CD4-positive, alpha-beta T cell treated with Interleukin-15 for 1 hour (primary cell): Measurements from ENCODE around the gene HTR1D.
"Not testable (repeated sequence)": the region's sequence is repeated elsewhere in the genome, so short reads cannot be mapped to it uniquely, and the experiment has no call there.

ENCODE experiments used
- DNase-seq: peaks from one replicate; pipeline ENCODE4 v3.0.0-alpha.2; 2020

The HTR1D gene

GRCh38 chr1:23216771-23217420 is 406 bp downstream of the HTR1D start:
- DNase-seq, result no peak

- DNase-seq, result no peak
These were observed 1.4 kb downstream of the HTR1D start for GRCh38 chr1:23215751-23216449.

GRCh38 chr1:23215291-23215690 is 2.0 kb downstream of the HTR1D start:
- DNase-seq, result no peak

- no peak for DNase-seq
These were observed 2.7 kb downstream of the HTR1D start for GRCh38 chr1:23214640-23215039.

- DNase-seq, result no peak
These were observed 5.3 kb downstream of the HTR1D start for GRCh38 chr1:23211955-23212354.

GRCh38 chr1:23210963-23211362 is 6.3 kb downstream of the HTR1D start:
- DNase-seq, result no peak

GRCh38 chr1:23210351-23210785 is 6.9 kb downstream of the HTR1D start:
- no peak for DNase-seq

- DNase-seq, result no peak
These were observed 7.5 kb downstream of the HTR1D start for GRCh38 chr1:23209770-23210169.

- no peak for DNase-seq
These were observed 8.8 kb downstream of the HTR1D start for GRCh38 chr1:23208527-23208926.

- DNase-seq, result not testable (repeated sequence)
These were observed 9.6 kb downstream of the HTR1D start for GRCh38 chr1:23207733-23208132.

GRCh38 chr1:23202263-23202749 is 15.0 kb downstream of the HTR1D start:
- no peak for DNase-seq

- DNase-seq, result no peak
These were observed 16.4 kb downstream of the HTR1D start for GRCh38 chr1:23200883-23201282.

GRCh38 chr1:23198373-23198772 is 18.9 kb downstream of the HTR1D start:
- no peak for DNase-seq

GRCh38 chr1:23196627-23197328 is 20.5 kb downstream of the HTR1D start:
- DNase-seq, result no peak

- DNase-seq, result no peak
These were observed 22.9 kb downstream of the HTR1D start for GRCh38 chr1:23194119-23194984.

GRCh38 chr1:23193391-23194118 is 23.7 kb downstream of the HTR1D start:
- no peak for DNase-seq

GRCh38 chr1:23191199-23191598 is 26.1 kb downstream of the HTR1D start:
- no peak for DNase-seq

GRCh38 chr1:23188936-23189452 is 28.3 kb downstream of the HTR1D start:
- DNase-seq, result not testable (repeated sequence)

GRCh38 chr1:23188434-23188884 is 28.8 kb downstream of the HTR1D start:
- DNase-seq, result no peak

GRCh38 chr1:23187637-23188036 is 29.7 kb downstream of the HTR1D start:
- no peak for DNase-seq

- no peak for DNase-seq
These were observed 31.9 kb downstream of the HTR1D start for GRCh38 chr1:23185381-23185780.
